IMR-90 (cell line): ENCODE data around the gene TRPM4.

ENCODE experiments used
- CEBPB ChIP-seq: IDR thresholded peaks from 2 replicates; pipeline ENCODE4 v1.6.1; 2012; ENCODE audit warnings: low read depth, low read length, improper control_type of control experiment
- CHD1 ChIP-seq: IDR thresholded peaks from 2 replicates; pipeline ENCODE4 v1.6.1; 2012; ENCODE audit warnings: low read depth, low read length, improper control_type of control experiment
- CTCF ChIP-seq: conservative IDR thresholded peaks from 2 replicates; pipeline ENCODE4 v1.5.1; 2012; ENCODE audit warnings: mild to moderate bottlenecking, low read depth, low read length, improper control_type of control experiment
- ELK1 ChIP-seq: fragments of 150-350 bp; IDR thresholded peaks from 2 replicates; pipeline ENCODE4 v1.6.1; 2016; ENCODE audit warnings: low read depth, mild to moderate bottlenecking, low read length, moderate library complexity, borderline replicate concordance
- FOS ChIP-seq: fragments of 150-350 bp; IDR thresholded peaks from 2 replicates; pipeline ENCODE4 v1.6.1; 2016; ENCODE audit warnings: low read depth, low read length
- MAFK ChIP-seq: IDR thresholded peaks from 2 replicates; pipeline ENCODE4 v1.6.1; 2012; ENCODE audit warnings: low read depth, low read length, improper control_type of control experiment
- MAZ ChIP-seq: IDR thresholded peaks from 2 replicates; pipeline ENCODE4 v1.6.1; 2012; ENCODE audit warnings: low read depth, mild to moderate bottlenecking, low read length, improper control_type of control experiment, moderate library complexity, borderline replicate concordance
- MXI1 ChIP-seq: IDR thresholded peaks from 2 replicates; pipeline ENCODE4 v1.6.1; 2012; ENCODE audit warnings: low read depth, mild to moderate bottlenecking, low read length, moderate library complexity, borderline replicate concordance
- POLR2A ChIP-seq: IDR thresholded peaks from 2 replicates; pipeline ENCODE4 v1.6.1; 2012; ENCODE audit warnings: mild to moderate bottlenecking, low read depth, low read length
- RAD21 ChIP-seq: IDR thresholded peaks from 2 replicates; pipeline ENCODE4 v1.6.1; 2012; ENCODE audit warnings: low read length, improper control_type of control experiment
- RCOR1 ChIP-seq: IDR thresholded peaks from 2 replicates; pipeline ENCODE4 v1.6.1; 2012; ENCODE audit warnings: mild to moderate bottlenecking, low read length, improper control_type of control experiment; ENCODE audit not compliant: insufficient replicate concordance
- RFX5 ChIP-seq: IDR thresholded peaks from 2 replicates; pipeline ENCODE4 v1.8.0; 2012; ENCODE audit warnings: low read depth, mild to moderate bottlenecking, low read length, moderate library complexity
- SMC3 ChIP-seq: fragments of 150-350 bp; IDR thresholded peaks from 2 replicates; pipeline ENCODE4 v1.6.1; 2016; ENCODE audit warnings: low read depth, mild to moderate bottlenecking, antibody characterized with exemption, low read length, moderate library complexity
- USF2 ChIP-seq: fragments of 150-350 bp; IDR thresholded peaks from 2 replicates; pipeline ENCODE4 v1.6.1; 2017; ENCODE audit warnings: mild to moderate bottlenecking, antibody characterized with exemption, low read length, low read depth

GRCh38 chr19:49196527-49197240 lies 39.1 kb downstream of the TRPM4 start:
- no peak for TF ChIP-seq RAD21
- TF ChIP-seq CTCF = no peak
- TF ChIP-seq MAFK = no peak
- TF ChIP-seq USF2 = no peak
- TF ChIP-seq SMC3 = no peak
- TF ChIP-seq CEBPB = no peak
- TF ChIP-seq POLR2A = no peak
- TF ChIP-seq CHD1 = no peak
- no peak for TF ChIP-seq ELK1
- no peak for TF ChIP-seq RCOR1
- TF ChIP-seq MXI1 = no peak
- no peak for TF ChIP-seq RFX5
- no peak for TF ChIP-seq FOS
- TF ChIP-seq MAZ = no peak
